CD4-positive, alpha-beta T cell treated with Interleukin-4 for 1 hour (primary cell): ENCODE data around the gene AIRE.
A peak's percentile ranks its signal among the peaks of the same experiment; 100 is the strongest.

Experiments
- DNase-seq, 2 donors: peaks; one replicate each; pipeline ENCODE4 v3.0.0-alpha.2; 2020 to 2022

AIRE gene

GRCh38 chr21:44325386-44326271, 40.0 kb downstream of the AIRE start:
- DNase-seq = no peak

DNA sequence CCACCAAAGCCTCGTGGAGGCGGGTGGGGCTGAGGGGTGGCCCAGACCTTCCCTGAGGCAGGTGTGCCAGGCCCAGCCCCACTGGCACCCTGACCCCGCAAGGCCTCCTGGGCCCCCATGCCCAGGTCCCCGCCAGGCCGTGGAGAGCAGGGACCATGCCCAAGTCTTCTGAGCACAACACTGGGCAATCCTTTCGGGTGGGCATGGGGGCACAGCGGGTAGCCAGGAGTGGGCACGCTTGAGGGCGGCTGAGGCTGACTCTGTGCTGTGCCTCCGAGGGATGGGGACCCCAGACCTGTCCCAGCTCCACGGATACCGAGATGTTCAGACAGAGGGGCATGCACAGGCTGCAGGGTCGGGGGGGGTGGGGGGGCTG, 40.6 kb downstream of the AIRE start:
- DNase-seq = no peak

- no peak for DNase-seq
These were observed 41.3 kb downstream of the AIRE start for GRCh38 chr21:44326716-44327602.

DNA sequence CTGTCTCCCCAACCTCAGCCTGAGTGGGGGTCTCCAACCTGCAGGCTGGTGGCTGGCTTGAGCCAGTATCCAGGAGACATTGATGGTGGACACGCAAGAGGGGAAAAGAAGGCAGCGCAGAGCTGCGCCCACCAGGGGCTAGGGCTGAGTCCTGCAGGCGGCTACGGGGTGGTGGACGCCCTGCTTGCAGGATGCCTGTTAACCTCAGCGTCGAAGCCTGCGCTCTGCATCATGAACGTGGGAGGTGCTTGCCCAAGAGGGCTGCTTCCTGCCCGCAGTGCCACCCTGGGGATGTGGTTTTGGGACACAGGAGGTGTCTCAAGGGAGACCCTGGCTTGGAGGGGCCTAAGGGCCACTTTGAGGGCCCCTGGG, 41.9 kb downstream of the AIRE start:
- DNase-seq = no peak

GRCh38 chr21:44328242-44328895, 42.7 kb downstream of the AIRE start:
- DNase-seq = no peak

DNA sequence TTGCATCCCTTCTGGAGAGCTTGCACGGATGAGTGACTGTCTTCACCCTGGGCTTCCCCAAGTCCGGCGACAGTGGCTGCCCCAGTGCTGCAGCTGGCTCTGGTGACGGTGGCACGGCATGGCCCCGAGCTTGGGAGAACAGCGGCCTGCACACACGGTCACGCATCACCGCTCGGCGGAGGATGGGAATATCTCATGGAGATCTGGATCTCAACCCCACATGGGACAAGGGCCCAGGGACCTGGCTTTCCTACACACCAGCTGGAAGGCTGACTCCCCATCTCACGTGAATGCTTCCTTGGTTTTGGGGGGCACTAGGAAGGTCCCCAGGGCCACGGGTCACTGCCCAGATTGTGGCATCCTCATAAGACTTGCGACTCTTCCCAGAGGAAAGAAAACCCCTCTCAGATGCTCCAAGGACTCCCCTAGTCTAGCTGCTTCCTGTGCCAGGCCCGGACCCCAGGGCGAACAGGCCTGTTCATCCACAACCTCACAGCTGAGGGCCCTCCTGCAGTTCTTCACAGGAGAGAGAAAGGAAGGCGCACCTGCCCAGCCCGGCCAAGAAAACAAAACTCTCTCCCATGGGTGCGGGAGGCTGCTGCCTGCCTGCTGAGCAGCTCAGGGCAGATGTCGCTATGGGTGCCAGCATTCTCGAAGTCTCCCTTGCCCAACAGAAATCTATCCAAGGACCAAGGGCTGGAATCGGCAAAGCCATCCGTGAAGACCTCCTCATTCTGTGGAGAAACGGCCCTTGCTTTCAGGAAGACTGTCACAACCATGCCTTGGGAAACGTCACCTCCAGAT, 43.6 kb downstream of the AIRE start:
- DNase-seq = no peak

GRCh38 chr21:44329971-44330681, 44.5 kb downstream of the AIRE start:
- DNase-seq = no peak

- no peak for DNase-seq
These were observed 45.0 kb downstream of the AIRE start for GRCh38 chr21:44330698-44331097.

DNA sequence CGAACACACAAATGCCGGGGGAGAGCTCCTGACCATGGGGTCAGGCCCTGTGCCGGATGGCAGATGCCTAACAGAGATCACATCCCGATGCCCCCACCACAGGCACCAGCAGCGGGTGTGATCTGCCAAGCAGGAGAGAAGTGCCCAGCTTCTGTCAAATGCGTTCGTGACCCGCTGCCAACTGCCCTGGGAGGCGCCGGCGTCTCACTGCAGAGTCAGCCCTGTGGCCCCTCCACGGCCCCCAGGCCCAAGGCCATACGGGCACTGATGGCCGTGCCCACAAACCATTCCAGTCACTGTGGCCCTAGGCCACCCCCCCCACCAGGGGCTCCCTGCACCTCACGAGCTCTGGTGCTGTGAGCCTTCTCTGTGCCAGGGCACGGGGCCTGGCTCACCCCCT, 45.5 kb downstream of the AIRE start:
- no peak for DNase-seq

GRCh38 chr21:44331650-44332307, 46.1 kb downstream of the AIRE start:
- no peak for DNase-seq

- DNase-seq = no peak
These were observed 46.7 kb downstream of the AIRE start for GRCh38 chr21:44332383-44332782.

- no peak for DNase-seq
These were observed 47.3 kb downstream of the AIRE start for GRCh38 chr21:44332965-44333364.

- no peak for DNase-seq
These were observed 48.0 kb downstream of the AIRE start for GRCh38 chr21:44333509-44334328.

DNA sequence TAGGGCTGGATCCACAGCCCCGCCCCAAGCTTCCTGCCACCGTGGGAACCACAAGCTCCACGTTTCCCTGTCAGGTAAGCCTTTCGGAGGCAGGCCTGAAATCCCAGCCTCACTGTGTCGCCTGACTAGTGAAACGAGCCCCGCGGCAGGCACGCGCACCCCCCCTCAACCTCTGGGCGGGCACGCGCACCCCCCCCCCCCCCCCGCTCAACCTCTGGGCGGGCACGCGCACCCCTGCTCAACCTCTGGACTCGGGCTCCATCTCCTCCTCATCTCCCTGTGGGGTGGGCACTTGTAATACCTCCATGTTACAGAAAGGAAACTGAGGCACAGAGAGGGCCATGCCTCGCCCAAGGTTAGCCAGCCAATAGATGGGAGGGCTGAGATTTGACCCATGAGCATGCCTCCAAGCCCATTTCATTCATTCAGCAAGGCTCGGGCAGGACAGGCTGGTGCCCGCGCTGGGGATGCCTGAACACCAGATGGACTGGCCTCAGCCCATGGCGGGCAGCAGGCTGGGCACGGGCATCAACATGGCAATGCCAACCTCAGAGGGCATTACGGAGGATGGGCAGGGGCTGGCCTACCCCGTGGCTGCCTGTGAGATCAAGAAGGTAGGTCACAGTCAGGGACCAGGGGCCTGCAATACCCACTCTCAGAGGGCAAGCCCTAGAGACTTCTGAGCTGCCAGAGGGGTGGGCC, 48.8 kb downstream of the AIRE start:
- DNase-seq = no peak

GRCh38 chr21:44335266-44336059, 49.8 kb downstream of the AIRE start:
- no peak for DNase-seq

- no peak for DNase-seq
These were observed 51.8 kb downstream of the AIRE start for GRCh38 chr21:44337449-44337848.

DNA sequence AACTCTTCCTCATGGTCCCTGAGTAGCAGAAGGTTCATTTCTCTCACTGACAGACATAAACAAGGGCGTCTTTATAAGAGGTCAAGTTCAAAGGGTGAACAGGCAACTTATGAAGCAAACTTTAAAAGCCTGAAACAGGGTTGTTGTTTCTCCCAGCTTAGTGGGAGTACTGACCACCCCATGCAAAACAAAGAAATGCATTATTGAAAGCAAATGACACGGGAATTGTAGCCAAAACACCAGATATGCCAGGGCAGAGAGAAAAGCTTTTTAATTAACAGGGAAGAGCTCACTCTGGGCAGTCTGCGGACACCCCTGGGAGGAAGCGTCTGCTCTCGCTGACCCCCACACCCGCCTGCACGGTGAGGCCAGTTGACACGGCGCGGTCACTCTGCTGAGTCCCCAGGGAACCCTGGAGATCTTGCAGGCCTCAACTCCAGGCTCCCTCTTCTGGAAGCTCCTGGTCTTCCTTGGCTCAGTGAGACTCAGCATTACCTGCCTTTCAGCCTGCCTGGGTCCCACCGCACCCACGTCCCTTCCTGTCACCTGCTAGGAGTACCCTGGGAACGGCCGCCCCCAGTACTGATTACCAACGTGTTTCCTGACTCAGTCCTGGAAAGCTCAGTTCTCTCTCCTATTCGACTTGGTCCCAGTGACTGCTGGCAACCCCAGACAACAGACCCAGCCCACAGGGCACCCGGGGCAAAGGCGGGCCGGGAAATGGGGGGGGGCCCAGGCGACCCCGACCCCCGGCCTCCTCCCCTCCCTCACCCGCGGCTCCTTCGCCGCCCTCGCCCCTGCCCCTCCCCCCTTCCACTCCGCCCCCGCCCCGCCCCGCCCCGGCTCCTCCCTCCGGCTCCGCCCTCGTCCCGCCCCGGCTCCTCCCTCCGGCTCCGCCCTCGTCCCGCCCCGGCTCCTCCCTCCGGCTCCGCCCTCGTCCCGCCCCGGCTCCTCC, 52.5 kb downstream of the AIRE start:
- DNase-seq = peak in 1 of 2 donors; percentile 54
